ENCODE results near the gene COX17.
"Not testable (repeated sequence)": the region's sequence is repeated elsewhere in the genome, so short reads cannot be mapped to it uniquely, and the experiment has no call there.

COX17 gene

GRCh38 chr3:119683421-119683820 lies 6.2 kb upstream of the COX17 start:
- no peak for DNase-seq
- no peak for ATAC-seq
- Mint-ChIP-seq H3K4me1 (no peaks in the 10 kb centered on the region), H3K9me3 (peaks cover 8 to 11% of the 10 kb centered on the region in 2 donors), H3K27me3 (peaks cover 7% of the 10 kb centered on the region), H3K27ac (no peak overlapping the region), H3K4me3 (no peak overlapping the region)

GRCh38 chr3:119681279-119681678 lies 4.1 kb upstream of the COX17 start:
- DNase-seq (no peak), ATAC-seq (no peak)
- H3K9me3 Mint-ChIP-seq: no peaks in the 10 kb centered on the region
- no peaks in the 10 kb centered on the region for H3K27me3 Mint-ChIP-seq
- no peak overlapping the region for H3K4me3 Mint-ChIP-seq
- peaks cover 2% of the 10 kb centered on the region for H3K4me1 Mint-ChIP-seq
- no peak overlapping the region for H3K27ac Mint-ChIP-seq

GRCh38 chr3:119679874-119680273 lies 2.7 kb upstream of the COX17 start:
- H3K4me1 Mint-ChIP-seq: peaks cover 16% of the 10 kb centered on the region

GRCh38 chr3:119678209-119678608 lies 1.0 kb upstream of the COX17 start:
- not testable (repeated sequence) for H3K4me3 Mint-ChIP-seq

More at GRCh38 chr3:119679874-119680273, 2.7 kb upstream of the COX17 start:
- Mint-ChIP-seq H3K27ac (peak overlapping the region in 1 of 2 donors; percentile 40), H3K27me3 (no peaks in the 10 kb centered on the region), H3K4me3 (no peak overlapping the region), H3K9me3 (no peaks in the 10 kb centered on the region)
- DNase-seq (no peak), ATAC-seq (no peak)

GRCh38 chr3:119677641-119677934 lies 382 bp upstream of the COX17 start:
- H3K4me1 Mint-ChIP-seq: peaks cover 25% of the 10 kb centered on the region
- DNase-seq (no peak), ATAC-seq (no peak)
- peak overlapping the region; percentile 84 to 90 for H3K4me3 Mint-ChIP-seq
- no peaks in the 10 kb centered on the region for H3K9me3 Mint-ChIP-seq
- no peaks in the 10 kb centered on the region for H3K27me3 Mint-ChIP-seq
- H3K27ac Mint-ChIP-seq: peak overlapping the region; percentile 96 to 98

More at GRCh38 chr3:119678209-119678608, 1.0 kb upstream of the COX17 start:
- DNase-seq, ATAC-seq, H3K9me3 Mint-ChIP-seq, H3K27me3 Mint-ChIP-seq, H3K27ac Mint-ChIP-seq: not testable (repeated sequence)
- peaks cover 21% of the 10 kb centered on the region for H3K4me1 Mint-ChIP-seq

GRCh38 chr3:119676020-119676419 lies 1.2 kb downstream of the COX17 start:
- DNase-seq (no peak), ATAC-seq (no peak)
- Mint-ChIP-seq H3K4me3 (peak overlapping the region; percentile 84 to 90), H3K27me3 (no peaks in the 10 kb centered on the region), H3K27ac (peak overlapping the region; percentile 96 to 98), H3K4me1 (peaks cover 33% of the 10 kb centered on the region), H3K9me3 (no peaks in the 10 kb centered on the region)

GRCh38 chr3:119675188-119675874 lies 1.9 kb downstream of the COX17 start:
- H3K27me3 Mint-ChIP-seq: no peaks in the 10 kb centered on the region
- ATAC-seq: no peak
- H3K9me3 Mint-ChIP-seq: no peaks in the 10 kb centered on the region
- H3K27ac Mint-ChIP-seq: peak overlapping the region in 1 of 2 donors; percentile 98
- no peak for DNase-seq
- H3K4me3 Mint-ChIP-seq: peak overlapping the region; percentile 84 to 90
- H3K4me1 Mint-ChIP-seq: peaks cover 37% of the 10 kb centered on the region

GRCh38 chr3:119673875-119674274 lies 3.3 kb downstream of the COX17 start:
- DNase-seq (no peak), ATAC-seq (no peak)
- Mint-ChIP-seq H3K4me3 (no peak overlapping the region), H3K27ac (no peak overlapping the region), H3K4me1 (peaks cover 43% of the 10 kb centered on the region), H3K27me3 (no peaks in the 10 kb centered on the region), H3K9me3 (no peaks in the 10 kb centered on the region)

GRCh38 chr3:119672776-119673175 lies 4.4 kb downstream of the COX17 start:
- no peak overlapping the region for H3K4me3 Mint-ChIP-seq
- peaks cover 43% of the 10 kb centered on the region for H3K4me1 Mint-ChIP-seq
- no peaks in the 10 kb centered on the region for H3K27me3 Mint-ChIP-seq
- ATAC-seq (no peak), DNase-seq (no peak)
- H3K9me3 Mint-ChIP-seq: no peaks in the 10 kb centered on the region
- no peak overlapping the region for H3K27ac Mint-ChIP-seq

GRCh38 chr3:119669906-119670570 lies 7.2 kb downstream of the COX17 start:
- no peak for ATAC-seq
- Mint-ChIP-seq H3K4me3 (no peak overlapping the region), H3K4me1 (peaks cover 28% of the 10 kb centered on the region), H3K9me3 (no peaks in the 10 kb centered on the region), H3K27ac (peak overlapping the region in 1 of 2 donors; percentile 40), H3K27me3 (no peaks in the 10 kb centered on the region)
- DNase-seq: no peak

- Mint-ChIP-seq H3K27me3 (no peaks in the 10 kb centered on the region), H3K9me3 (no peaks in the 10 kb centered on the region), H3K4me1 (peaks cover 10% of the 10 kb centered on the region), H3K27ac (no peak overlapping the region), H3K4me3 (no peak overlapping the region)
- DNase-seq (no peak), ATAC-seq (no peak)
These were observed 11.1 kb downstream of the COX17 start for GRCh38 chr3:119665954-119666559.

- Mint-ChIP-seq H3K4me1 (peaks cover 3% of the 10 kb centered on the region), H3K27ac (no peak overlapping the region), H3K27me3 (no peaks in the 10 kb centered on the region), H3K9me3 (no peaks in the 10 kb centered on the region), H3K4me3 (no peak overlapping the region)
- ATAC-seq (no peak), DNase-seq (no peak)
These were observed 12.3 kb downstream of the COX17 start for GRCh38 chr3:119664850-119665379.

- ATAC-seq: no peak
- Mint-ChIP-seq H3K4me3 (no peak overlapping the region), H3K27ac (no peak overlapping the region), H3K9me3 (no peaks in the 10 kb centered on the region), H3K27me3 (no peaks in the 10 kb centered on the region), H3K4me1 (no peaks in the 10 kb centered on the region)
- no peak for DNase-seq
These were observed 12.8 kb downstream of the COX17 start for GRCh38 chr3:119664370-119664769.

GRCh38 chr3:119663885-119664284 lies 13.3 kb downstream of the COX17 start:
- no peak overlapping the region for H3K27ac Mint-ChIP-seq
- no peak overlapping the region for H3K4me3 Mint-ChIP-seq

GRCh38 chr3:119662604-119663373 lies 14.4 kb downstream of the COX17 start:
- Mint-ChIP-seq H3K9me3 (no peaks in the 10 kb centered on the region), H3K27me3 (no peaks in the 10 kb centered on the region), H3K4me1 (no peaks in the 10 kb centered on the region), H3K27ac (no peak overlapping the region), H3K4me3 (no peak overlapping the region)
- DNase-seq (no peak), ATAC-seq (no peak)

More at GRCh38 chr3:119663885-119664284, 13.3 kb downstream of the COX17 start:
- no peak for DNase-seq
- Mint-ChIP-seq H3K9me3 (no peaks in the 10 kb centered on the region), H3K4me1 (no peaks in the 10 kb centered on the region), H3K27me3 (no peaks in the 10 kb centered on the region)
- ATAC-seq: no peak

Measured in stimulated activated naive CD8-positive, alpha-beta T cell treated with anti-CD3 and anti-CD28 coated beads, Interleukin-15, amount 100 ng/mL, for 72 hours (primary cell).